HTERT RPE-1 (cell line): ENCODE results near the gene KRT75.
"Not testable (repeated sequence)": the region's sequence is repeated elsewhere in the genome, so short reads cannot be mapped to it uniquely, and the experiment has no call there.

ENCODE experiments used
- in situ Hi-C: fragments of 300-500 bp; cut with MboI; formaldehyde crosslinking; loops from 4 replicates; pipeline ENCODE4 v1.14.3; 2020; ENCODE audit warnings: low sequenced_read_pairs

KRT75 gene

GRCh38 chr12:52434081-52434733 is at the start of gene KRT75:
KRT75 (minus strand) TSS chr12:52434371; CDS start chr12:52434304, 67 bp downstream.
- in situ Hi-C loops = no loop called here

GRCh38 chr12:52480073-52480472 is 45.9 kb upstream of the KRT75 start:
- in situ Hi-C loops = no loop called here

GRCh38 chr12:52477651-52478050 is 43.5 kb upstream of the KRT75 start:
- in situ Hi-C loops = no loop called here

DNA sequence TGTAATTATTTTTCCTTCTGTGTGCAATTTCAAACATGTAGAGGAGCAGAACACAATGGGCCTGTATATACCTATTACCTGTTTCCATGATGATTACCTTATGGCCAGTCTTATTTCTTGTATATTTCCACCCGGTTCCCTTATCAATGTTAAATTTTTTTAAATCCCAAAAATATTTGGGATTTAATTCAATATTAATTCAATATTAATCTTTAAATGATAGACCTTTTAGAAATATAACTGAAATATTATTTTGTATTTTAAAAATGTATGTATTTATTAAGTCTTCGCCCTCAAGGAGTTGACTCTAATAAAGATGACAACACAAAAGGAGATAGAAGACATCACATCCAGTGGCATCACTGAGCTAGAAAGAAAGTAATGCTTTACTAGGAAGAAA is 40.0 kb upstream of the KRT75 start:
- in situ Hi-C loops = no loop called here

DNA sequence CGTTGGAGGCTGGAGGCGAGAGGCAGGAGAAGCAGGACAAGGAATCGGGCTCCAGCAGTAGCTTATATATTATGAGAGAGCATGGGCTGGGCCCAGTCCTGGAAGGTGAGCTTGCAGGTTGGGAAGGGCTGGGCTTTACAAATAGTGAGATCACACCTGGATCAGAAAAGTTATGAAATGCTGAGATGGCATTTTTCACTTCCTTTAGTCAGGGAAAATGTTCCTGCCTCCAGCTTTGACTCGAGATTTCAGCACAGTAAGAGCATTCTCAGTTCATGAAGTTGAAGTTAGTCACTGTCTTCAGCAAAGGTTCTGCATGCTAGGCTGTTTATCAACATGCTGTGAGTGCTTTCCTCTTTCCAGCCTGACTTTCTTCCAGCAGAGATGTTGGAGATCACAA is 39.6 kb upstream of the KRT75 start, which contains the start of gene KRT6C:
Gene KRT6C, minus strand, starts transcription at position 38 of the 400 bp plus-strand sequence. CDS start 68 bp downstream, outside the sequence.
- in situ Hi-C loops = no loop called here

GRCh38 chr12:52469853-52470252 is 35.7 kb upstream of the KRT75 start:
- in situ Hi-C loops = no loop called here

DNA sequence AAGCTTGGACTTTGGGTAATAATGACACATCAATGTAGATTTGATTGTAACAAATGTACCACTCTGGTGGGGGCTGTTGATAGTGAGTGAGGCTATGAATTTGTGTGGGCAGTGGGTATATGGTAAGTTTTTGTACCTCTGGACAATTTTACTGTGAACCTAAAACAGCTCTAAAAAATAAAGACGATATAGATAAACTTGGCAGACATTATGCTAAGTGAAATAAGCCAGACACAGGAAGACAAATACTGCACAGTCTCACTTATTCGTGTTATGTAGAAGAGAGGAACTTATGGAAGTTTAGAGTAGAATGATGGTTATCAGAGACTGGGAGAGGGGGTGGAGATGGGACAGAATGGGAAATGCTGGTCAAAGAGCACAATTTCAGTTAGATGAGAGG is 30.7 kb upstream of the KRT75 start:
- in situ Hi-C loops = no loop called here

- in situ Hi-C loops = no loop called here
These were observed 27.5 kb upstream of the KRT75 start for GRCh38 chr12:52461693-52462092.

GRCh38 chr12:52458861-52459260 is 24.7 kb upstream of the KRT75 start:
- in situ Hi-C loops = no loop called here

GRCh38 chr12:52455821-52456220 is 21.6 kb upstream of the KRT75 start:
- in situ Hi-C loops = no loop called here

DNA sequence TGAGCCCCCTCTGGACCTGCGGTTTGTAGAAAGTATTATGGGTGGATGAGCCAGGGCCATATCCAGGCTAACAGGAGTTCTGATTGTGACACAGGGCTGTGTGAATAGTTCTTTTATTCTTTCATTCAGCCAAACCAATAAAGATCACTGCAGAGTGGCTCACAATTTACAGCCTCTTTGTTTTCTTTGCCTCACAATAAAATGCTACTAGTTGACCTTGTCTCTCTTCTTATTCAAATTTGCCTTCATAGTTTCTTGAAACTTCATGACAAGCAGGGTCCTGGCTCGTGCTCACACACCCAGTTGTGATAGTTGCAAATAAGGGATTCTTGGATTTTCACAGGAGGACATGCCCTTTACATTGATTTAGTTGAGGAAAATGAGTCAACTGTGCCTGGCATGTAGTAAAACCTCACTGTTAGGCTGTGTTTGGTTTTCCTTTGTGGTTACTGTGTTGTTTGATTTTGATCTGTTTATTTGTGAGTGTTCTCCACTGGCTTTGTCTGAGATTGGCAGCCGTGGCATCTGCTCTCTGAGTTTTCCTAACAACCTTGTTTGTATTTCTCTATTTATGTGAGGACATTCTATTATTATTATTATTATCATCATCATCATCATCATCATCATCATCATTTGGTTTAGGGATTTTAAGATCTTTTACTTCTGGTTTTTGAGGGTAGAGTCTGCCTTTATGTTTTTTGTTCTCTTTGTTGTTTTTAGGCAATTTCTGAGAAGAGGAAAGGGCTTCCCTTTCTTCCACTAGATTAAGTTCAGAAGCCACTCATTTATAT is 20.4 kb upstream of the KRT75 start:
- in situ Hi-C loops = no loop called here

- in situ Hi-C loops = no loop called here
These were observed 17.9 kb upstream of the KRT75 start, which contains the start of gene KRT6B for GRCh38 chr12:52452101-52452500. KRT6B (minus strand) TSS chr12:52452146; CDS start chr12:52452078, 68 bp downstream.

- in situ Hi-C loops = no loop called here
These were observed 14.1 kb upstream of the KRT75 start for GRCh38 chr12:52448228-52448627.

DNA sequence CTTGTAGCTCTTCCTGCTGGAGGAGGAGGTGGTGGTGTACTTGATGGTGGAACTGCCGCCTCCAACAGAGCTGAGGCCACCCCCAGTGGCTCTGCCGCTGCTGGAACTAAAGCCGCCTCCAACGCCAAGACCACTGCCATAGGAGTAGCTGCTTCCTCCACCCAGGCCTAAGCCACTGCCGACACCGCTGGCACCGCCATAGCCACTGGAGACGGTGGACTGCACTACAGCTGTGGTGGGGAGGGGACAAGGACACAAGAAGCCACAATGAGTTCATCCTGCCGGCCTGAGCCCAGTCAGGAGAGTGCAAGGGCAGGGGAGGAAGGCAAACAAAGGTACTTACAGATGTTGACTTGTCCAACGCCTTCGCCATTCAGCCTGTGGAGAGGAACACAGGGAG is 13.0 kb upstream of the KRT75 start:
- in situ Hi-C loops = not testable (repeated sequence)

DNA sequence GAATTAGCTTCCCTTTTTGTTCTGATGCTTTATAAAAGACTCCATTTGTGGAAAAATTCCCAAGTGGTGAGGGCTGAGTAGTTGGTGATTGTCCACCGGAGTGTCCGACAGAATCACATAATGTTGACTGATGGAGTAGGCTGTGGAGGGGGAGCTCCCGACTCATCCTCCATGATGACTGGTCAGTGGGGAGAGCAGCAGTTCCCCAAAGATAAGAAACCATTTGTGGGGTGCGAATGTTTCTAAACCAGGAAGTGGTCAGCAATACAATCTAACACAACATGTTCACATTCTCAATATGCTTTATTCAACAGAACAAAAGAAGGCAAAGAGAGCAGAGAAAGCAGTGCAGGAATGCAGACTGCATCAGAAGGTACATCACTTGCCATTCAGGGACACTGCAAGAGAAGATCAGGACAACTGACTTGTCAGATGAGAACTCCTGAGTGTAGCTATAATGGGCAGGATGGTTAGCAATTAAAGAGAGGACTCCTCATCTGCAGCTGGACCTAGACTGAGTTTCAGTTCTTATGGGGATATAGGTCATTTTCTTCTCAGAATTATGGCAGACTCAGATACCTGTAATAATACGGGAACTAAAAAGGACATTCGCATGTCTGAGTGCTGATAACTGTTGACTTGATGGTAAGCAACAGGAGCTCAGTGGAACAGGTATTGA is 12.3 kb upstream of the KRT75 start:
- in situ Hi-C loops = no loop called here

DNA sequence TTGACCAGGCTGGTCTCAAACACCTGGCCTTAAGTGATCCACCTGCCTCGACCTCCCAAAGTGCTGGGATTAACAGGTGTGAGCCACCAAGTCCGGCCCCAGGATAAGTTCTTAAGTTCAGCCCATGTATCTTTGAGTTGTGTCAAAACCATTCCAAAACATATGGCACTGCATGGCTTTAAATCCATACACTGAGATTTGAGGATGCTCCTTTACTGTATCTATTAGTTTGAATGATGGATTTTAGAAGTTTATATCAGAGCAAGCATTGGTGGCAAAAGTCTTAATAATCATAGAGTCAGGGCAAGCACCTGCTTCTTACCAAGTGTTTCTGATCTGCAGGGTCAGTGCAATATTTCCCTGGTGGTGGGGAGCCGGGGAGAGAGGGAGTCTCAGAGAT is 11.7 kb upstream of the KRT75 start:
- in situ Hi-C loops = no loop called here

GRCh38 chr12:52444647-52445595 is 10.8 kb upstream of the KRT75 start:
- in situ Hi-C loops = no loop called here

DNA sequence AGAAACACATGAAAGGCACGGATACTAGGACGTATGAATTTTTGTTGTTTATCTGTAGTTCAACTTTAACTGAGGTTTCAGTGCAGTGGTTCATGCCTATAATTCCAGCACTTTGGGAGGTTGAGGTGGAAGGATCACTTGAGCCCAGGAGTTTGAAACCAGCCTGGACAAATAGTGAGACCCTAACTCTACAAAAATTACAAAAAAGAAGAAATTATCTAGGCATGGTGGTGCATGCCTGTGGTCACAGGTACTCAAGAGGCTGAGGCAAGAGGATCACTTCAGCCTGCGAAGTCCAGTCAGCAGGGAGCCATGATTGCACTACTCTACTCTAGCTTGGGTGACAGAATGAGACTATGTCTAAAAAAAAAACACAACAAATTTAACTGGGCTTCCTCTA is 9.8 kb upstream of the KRT75 start:
- in situ Hi-C loops = no loop called here

GRCh38 chr12:52442600-52443061 is 8.5 kb upstream of the KRT75 start:
- in situ Hi-C loops = no loop called here

- in situ Hi-C loops = no loop called here
These were observed 7.2 kb upstream of the KRT75 start for GRCh38 chr12:52441320-52441911.
